H9 (cell line): Measurements from ENCODE around the gene TRAPPC4. TPM values are rescaled to one million over a fixed set of nuclear protein-coding genes. Genes with fewer than 3 reads are reported as not detected.

Experiments used
- DNase-seq: peaks from one replicate; pipeline ENCODE4 v3.0.0-alpha.2; 2017
- H2AFZ ChIP-seq: one replicate; pipeline ENCODE4 v1.6.1; 2013; ENCODE audit warnings: mild to moderate bottlenecking, low read length, control low read depth, moderate library complexity
- H2AK5ac ChIP-seq: 2 replicates; pipeline ENCODE4 v1.6.1; 2013; ENCODE audit warnings: low read length, control low read depth, mixed read lengths; ENCODE audit not compliant: insufficient read length
- H2BK120ac ChIP-seq: one replicate; pipeline ENCODE4 v1.6.1; 2013; ENCODE audit warnings: low read depth, mild to moderate bottlenecking, low read length, control low read depth, inconsistent platforms; ENCODE audit not compliant: poor library complexity, severe bottlenecking
- H2BK12ac ChIP-seq: 2 replicates; pipeline ENCODE4 v1.6.1; 2013; ENCODE audit warnings: low read length, control low read depth, mixed read lengths, low read depth; ENCODE audit not compliant: insufficient read length
- H2BK15ac ChIP-seq: 2 replicates; pipeline ENCODE4 v1.6.1; 2013; ENCODE audit warnings: low read depth, low read length, control low read depth
- H2BK20ac ChIP-seq: one replicate; pipeline ENCODE4 v1.6.1; 2013; ENCODE audit warnings: low read depth, mild to moderate bottlenecking, low read length, control low read depth, inconsistent platforms; ENCODE audit not compliant: poor library complexity, severe bottlenecking
- H2BK5ac ChIP-seq: 2 replicates; pipeline ENCODE4 v1.6.1; 2013; ENCODE audit warnings: low read length, control low read depth, mixed read lengths; ENCODE audit not compliant: insufficient read length
- H3K14ac ChIP-seq: 2 replicates; pipeline ENCODE4 v1.6.1; 2013; ENCODE audit warnings: low read length, control low read depth; ENCODE audit not compliant: insufficient read depth
- H3K18ac ChIP-seq: 2 replicates; pipeline ENCODE4 v1.6.1; 2013; ENCODE audit warnings: low read depth, mild to moderate bottlenecking, mixed read lengths, low read length, control low read depth; ENCODE audit not compliant: insufficient read length
- H3K23ac ChIP-seq: 2 replicates; pipeline ENCODE4 v1.6.1; 2013; ENCODE audit warnings: low read length, control low read depth, mixed read lengths, low read depth; ENCODE audit not compliant: insufficient read length
- H3K23me2 ChIP-seq: 2 replicates; pipeline ENCODE4 v1.6.1; 2013; ENCODE audit warnings: low read depth, mild to moderate bottlenecking, mixed read lengths, low read length, control low read depth; ENCODE audit not compliant: insufficient read length, poor library complexity, severe bottlenecking
- H3K27ac ChIP-seq: 2 replicates; pipeline ENCODE4 v1.5.1; 2013; ENCODE audit warnings: low read length, control low read depth, mixed read lengths, low read depth; ENCODE audit not compliant: insufficient read length
- H3K27me3 ChIP-seq: 2 replicates; pipeline ENCODE4 v1.6.1; 2013; ENCODE audit warnings: low read length, control low read depth, inconsistent platforms; ENCODE audit not compliant: insufficient read depth
- H3K4ac ChIP-seq: 2 replicates; pipeline ENCODE4 v1.6.1; 2013; ENCODE audit warnings: low read depth, mild to moderate bottlenecking, control low read depth, inconsistent platforms, low read length, moderate library complexity
- H3K4me1 ChIP-seq: 2 replicates; pipeline ENCODE4 v1.6.1; 2013; ENCODE audit warnings: low read length, control low read depth, inconsistent platforms; ENCODE audit not compliant: insufficient read depth
- H3K4me2 ChIP-seq: 2 replicates; pipeline ENCODE4 v1.6.1; 2013; ENCODE audit warnings: low read length, control low read depth, mixed read lengths; ENCODE audit not compliant: insufficient read length, insufficient read depth
- H3K56ac ChIP-seq: 2 replicates; pipeline ENCODE4 v1.6.1; 2013; ENCODE audit warnings: low read depth, mild to moderate bottlenecking, mixed read lengths, low read length, control low read depth; ENCODE audit not compliant: insufficient read length
- H3K79me1 ChIP-seq: 2 replicates; pipeline ENCODE4 v1.6.1; 2013; ENCODE audit warnings: low read depth, mild to moderate bottlenecking, moderate library complexity, low read length, control low read depth, inconsistent platforms; ENCODE audit not compliant: insufficient read depth, poor library complexity, severe bottlenecking
- H3K79me2 ChIP-seq: 2 replicates; pipeline ENCODE4 v1.6.1; 2013; ENCODE audit warnings: low read length, control low read depth, inconsistent platforms; ENCODE audit not compliant: insufficient read depth
- H3K9ac ChIP-seq: 2 replicates; pipeline ENCODE4 v1.6.1; 2013; ENCODE audit warnings: low read length, control low read depth, mixed read lengths; ENCODE audit not compliant: insufficient read length; ENCODE audit errors: extremely low read depth
- H3K9me3 ChIP-seq: one replicate; pipeline ENCODE4 v1.6.1; 2013; ENCODE audit warnings: low read depth, low read length, inconsistent platforms; ENCODE audit not compliant: control insufficient read depth
- H3T11ph ChIP-seq: one replicate; pipeline ENCODE4 v1.6.1; 2013; ENCODE audit warnings: mild to moderate bottlenecking, low read length, control low read depth, inconsistent platforms
- H4K20me1 ChIP-seq: one replicate; pipeline ENCODE4 v1.6.1; 2013; ENCODE audit not compliant: control insufficient read depth, insufficient read length, insufficient read depth
- H4K5ac ChIP-seq: 2 replicates; pipeline ENCODE4 v1.6.1; 2013; ENCODE audit warnings: low read depth, mild to moderate bottlenecking, mixed read lengths, low read length, control low read depth; ENCODE audit not compliant: insufficient read length
- H4K8ac ChIP-seq: replicated peaks from 2 replicates; pipeline ENCODE4 v1.6.1; 2013; ENCODE audit warnings: low read length, control low read depth, mixed read lengths, low read depth; ENCODE audit not compliant: insufficient read length
- H4K91ac ChIP-seq: 2 replicates; pipeline ENCODE4 v1.6.1; 2013; ENCODE audit warnings: low read depth, mild to moderate bottlenecking, moderate library complexity, mixed read lengths, low read length, control low read depth; ENCODE audit not compliant: insufficient read length
- H3K27ac Mint-ChIP-seq, 3 experiments: 2 replicates in 2 of 3; 3 replicates in 1 of 3; pipeline ENCODE4 v1.8.0; 2020 to 2021; ENCODE audit warnings: mixed read lengths in 3 of 3, mild to moderate bottlenecking in 1 of 3, moderate library complexity in 1 of 3
- H3K27me3 Mint-ChIP-seq: 2 replicates; pipeline ENCODE4 v1.8.0; 2021; ENCODE audit warnings: low read depth, mild to moderate bottlenecking, moderate library complexity, mixed read lengths
- H3K36me3 Mint-ChIP-seq, 3 experiments: 2 replicates in 2 of 3; 3 replicates in 1 of 3; pipeline ENCODE4 v1.8.0; 2020 to 2021; ENCODE audit warnings: low read depth in 3 of 3, mixed read lengths in 3 of 3; ENCODE audit not compliant: insufficient read depth in 1 of 3
- H3K4me1 Mint-ChIP-seq, 2 experiments: 2 replicates each; pipeline ENCODE4 v1.8.0; 2020; ENCODE audit warnings: mixed read lengths in 2 of 2
- H3K4me3 Mint-ChIP-seq, 2 experiments: 2 replicates in 1 of 2; 3 replicates in 1 of 2; pipeline ENCODE4 v1.8.0; 2020 to 2021; ENCODE audit warnings: mild to moderate bottlenecking in 2 of 2, mixed read lengths in 2 of 2, moderate library complexity in 1 of 2
- H3K9me3 Mint-ChIP-seq, 2 experiments: 2 replicates in 1 of 2; 3 replicates in 1 of 2; pipeline ENCODE4 v1.8.0; 2020; ENCODE audit warnings: mild to moderate bottlenecking in 2 of 2, mixed read lengths in 2 of 2, moderate library complexity in 1 of 2
- CTCF ChIP-seq: fragments of 200-600 bp; sonication (generic); conservative IDR thresholded peaks from 3 replicates; pipeline ENCODE4 v1.8.0; 2021; ENCODE audit warnings: antibody characterized with exemption, mild to moderate bottlenecking
- WGBS: extraction: QIAGEN DNeasy Blood & Tissue Kit; methylation state at CpG from one replicate; pipeline ENCODE4 v1.1.7; 2013; ENCODE audit warnings: missing lambda C conversion rate, low lambda C conversion rate, mixed read lengths; ENCODE audit not compliant: insufficient read length; ENCODE audit errors: extremely low coverage; 5-methylcytosine and 5-hydroxymethylcytosine counted together
- total RNA-seq: library from RNA; stranded (reverse); gene quantifications from 2 replicates; pipeline ENCODE4 v1.2.1, GENCODE V29; 2021

The TRAPPC4 gene
- total RNA-seq, 1 experiment from 2014 or later = 82.8 TPM

- TF ChIP-seq CTCF = no peak
- Histone ChIP-seq H4K20me1 (no peaks in the 10 kb centered on the region), H3K27ac (no peak overlapping the region), H2BK5ac (no peak overlapping the region), H3K4me2 (no peak overlapping the region), H3K18ac (no peak overlapping the region), H2BK20ac (no peak overlapping the region), H2BK15ac (no peak overlapping the region), H3K4me1 (no peaks in the 10 kb centered on the region), H2AK5ac (no peak overlapping the region), H2BK12ac (no peak overlapping the region), H3K9ac (no peak overlapping the region), H4K8ac (no peak overlapping the region), H3K23me2 (peaks cover 3% of the 10 kb centered on the region), H3T11ph (no peak overlapping the region), H4K5ac (no peak overlapping the region), H3K14ac (no peak overlapping the region), H3K56ac (no peak overlapping the region), H3K23ac (no peak overlapping the region), H4K91ac (no peak overlapping the region), H3K79me2 (peaks cover 2% of the 10 kb centered on the region; the same call in 1 of the 2 replicates), H2BK120ac (no peak overlapping the region), H2AFZ (no peak overlapping the region), H3K4ac (no peak overlapping the region), H3K9me3 (no peaks in the 10 kb centered on the region), H3K27me3 (no peaks in the 10 kb centered on the region), H3K79me1 (no peaks in the 10 kb centered on the region)
- no CpG with 5 or more reads among the region's 3 CpGs for WGBS
- no peak for DNase-seq
- Mint-ChIP-seq H3K4me3 (no peak overlapping the region), H3K27ac (no peak overlapping the region), H3K9me3 (peaks cover 0 to 2% of the 10 kb centered on the region in 2 experiments; a peak in 3 of 5 replicates), H3K36me3 (peaks cover 2 to 9% (median 4%) of the 10 kb centered on the region in 3 experiments; a peak in 5 of 7 replicates), H3K4me1 (peaks cover 5 to 11% of the 10 kb centered on the region in 2 experiments), H3K27me3 (no peaks in the 10 kb centered on the region)
Measured at GRCh38 chr11:119061256-119061655, 42.7 kb downstream of the TRAPPC4 start.
